ENCODE measurements around the gene CLASRP.

The CLASRP gene

DNA sequence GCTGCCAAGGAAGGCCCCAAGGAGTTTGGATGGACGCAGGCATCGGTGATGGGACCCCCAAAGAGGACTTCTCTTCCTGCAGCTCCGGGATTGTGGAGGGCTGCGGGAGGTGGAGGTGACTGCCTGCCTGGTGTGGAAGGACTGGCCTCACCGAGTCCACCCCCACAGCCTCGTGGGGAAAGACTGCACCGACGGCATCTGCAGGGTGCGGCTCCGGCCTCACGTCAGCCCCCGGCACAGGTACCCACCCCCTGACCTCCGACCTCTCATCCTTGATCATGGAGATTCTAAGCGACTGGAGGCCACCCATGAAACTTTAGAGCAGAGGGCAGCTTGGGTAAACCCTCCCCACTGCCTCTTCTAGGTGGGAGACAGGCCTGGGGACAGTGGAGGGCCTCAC lies 16.9 kb upstream of the CLASRP start:
- no peak for DNase-seq (ENCODE audit: low spot score)

DNA sequence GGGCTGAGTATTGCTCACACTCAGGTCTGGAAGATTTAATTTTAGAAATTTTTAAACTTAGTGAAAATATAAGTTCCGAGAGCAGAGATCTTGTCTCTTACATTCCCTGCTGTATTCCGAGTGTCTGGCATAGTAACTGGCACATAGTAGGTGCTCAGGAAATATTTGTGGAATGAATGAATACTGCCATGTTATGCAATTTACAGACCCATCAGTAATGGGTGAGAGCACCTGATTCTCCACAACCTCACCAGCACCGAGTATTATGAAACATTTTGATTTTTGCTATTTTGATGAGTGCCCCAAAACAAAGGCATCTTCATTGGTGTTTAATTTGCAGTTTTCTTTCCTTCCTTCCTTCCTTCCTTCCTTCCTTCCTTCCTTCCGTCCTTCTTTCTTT lies 15.8 kb upstream of the CLASRP start:
- DNase-seq (ENCODE audit: low spot score), result no peak

DNA sequence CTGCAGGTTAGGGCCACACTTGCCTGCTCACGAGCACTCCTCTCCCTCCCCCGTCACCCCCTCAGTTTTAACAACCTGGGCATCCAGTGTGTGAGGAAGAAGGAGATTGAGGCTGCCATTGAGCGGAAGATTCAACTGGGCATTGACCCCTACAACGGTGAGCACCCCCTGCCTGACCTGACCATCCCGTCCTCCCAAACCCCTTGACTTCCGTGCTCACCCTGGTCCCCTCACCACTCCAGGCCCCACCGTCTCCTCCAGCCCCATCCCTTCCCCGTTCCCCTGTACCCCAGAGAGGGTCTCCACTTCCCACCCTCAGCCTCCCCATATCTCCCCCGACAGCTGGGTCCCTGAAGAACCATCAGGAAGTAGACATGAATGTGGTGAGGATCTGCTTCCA lies 13.6 kb upstream of the CLASRP start:
- no peak for DNase-seq (ENCODE audit: low spot score)

GRCh38 chr19:45027371-45027770 lies 11.5 kb upstream of the CLASRP start:
- no peak for DNase-seq (ENCODE audit: low spot score)

DNA sequence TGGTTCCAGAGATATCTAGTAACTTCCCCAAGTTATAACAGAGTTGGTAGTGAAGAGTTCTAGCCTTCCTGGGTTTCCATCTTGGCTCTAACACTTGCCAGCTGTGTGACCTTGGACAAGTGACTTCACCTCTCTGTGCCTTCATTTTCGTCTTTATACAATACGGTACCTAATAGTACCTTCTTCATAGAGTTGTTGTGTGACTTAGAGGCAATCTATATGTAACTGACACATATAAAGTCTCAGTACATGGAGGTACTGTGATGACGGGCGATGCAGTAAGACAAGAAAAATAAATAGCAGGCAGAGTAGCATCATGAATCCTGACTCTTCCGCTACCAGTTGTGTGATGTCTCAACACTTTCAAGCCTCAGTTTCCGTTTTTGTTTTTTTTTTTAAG lies 8.0 kb upstream of the CLASRP start:
- DNase-seq (ENCODE audit: low spot score), result no peak

- no peak for DNase-seq (ENCODE audit: low spot score)
Observed at GRCh38 chr19:45032421-45032820, 6.4 kb upstream of the CLASRP start.

DNA sequence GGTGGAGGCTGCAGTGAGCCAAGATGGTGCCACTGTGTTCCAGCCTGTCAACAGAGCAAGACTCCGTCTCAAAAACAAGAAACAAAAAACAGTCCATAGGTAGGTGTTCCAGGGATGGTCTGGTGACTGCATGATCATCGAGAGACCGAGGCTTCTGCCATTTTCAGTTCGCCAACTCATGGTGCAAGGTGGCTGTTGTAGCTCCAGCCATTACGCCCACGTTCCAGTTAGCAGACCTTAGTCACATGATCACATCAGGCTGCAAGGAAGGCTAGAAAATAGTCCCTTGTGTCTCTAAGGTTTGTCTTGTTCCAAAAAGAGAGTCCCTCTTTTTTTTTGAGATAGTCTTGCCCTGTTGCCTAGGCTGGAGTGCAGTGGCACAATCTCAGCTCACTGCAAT lies 3.1 kb upstream of the CLASRP start:
- no peak for DNase-seq (ENCODE audit: low spot score)

GRCh38 chr19:45037393-45038169 lies 1.3 kb upstream of the CLASRP start:
- DNase-seq (ENCODE audit: low spot score), result no peak

DNA sequence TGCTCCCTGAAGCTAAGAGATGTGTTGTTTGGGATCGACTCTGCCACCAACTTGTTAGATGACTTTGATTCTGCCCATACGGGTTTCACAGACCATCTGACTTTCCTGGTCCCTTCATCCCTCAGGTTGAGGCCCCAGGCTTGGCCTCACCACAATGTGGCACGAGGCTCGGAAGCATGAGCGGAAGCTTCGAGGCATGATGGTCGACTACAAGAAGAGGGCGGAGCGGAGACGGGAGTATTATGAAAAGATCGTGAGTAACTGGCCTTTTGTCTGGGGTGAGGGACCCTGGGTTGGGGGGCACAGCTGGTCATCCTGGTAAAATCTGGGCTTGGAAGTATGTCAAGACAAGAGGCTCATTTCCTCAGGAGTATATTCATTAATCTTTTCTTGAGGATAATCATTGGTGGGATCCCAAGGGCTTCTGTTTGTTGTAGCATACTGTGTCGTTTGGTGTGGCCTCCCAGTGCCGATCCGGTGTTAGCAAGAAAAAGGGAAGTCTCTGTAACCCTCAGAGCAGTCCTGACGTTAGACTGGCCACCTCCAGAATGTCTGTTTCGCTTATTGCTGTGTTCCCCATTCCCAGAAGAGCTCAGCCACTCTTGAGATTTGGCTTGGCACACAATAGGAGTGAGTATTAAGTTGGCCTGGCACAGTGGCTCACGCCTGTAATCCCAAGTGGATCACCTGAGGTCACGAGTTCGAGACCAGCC lies 1.4 kb downstream of the CLASRP start:
- no peak for DNase-seq (ENCODE audit: low spot score)

DNA sequence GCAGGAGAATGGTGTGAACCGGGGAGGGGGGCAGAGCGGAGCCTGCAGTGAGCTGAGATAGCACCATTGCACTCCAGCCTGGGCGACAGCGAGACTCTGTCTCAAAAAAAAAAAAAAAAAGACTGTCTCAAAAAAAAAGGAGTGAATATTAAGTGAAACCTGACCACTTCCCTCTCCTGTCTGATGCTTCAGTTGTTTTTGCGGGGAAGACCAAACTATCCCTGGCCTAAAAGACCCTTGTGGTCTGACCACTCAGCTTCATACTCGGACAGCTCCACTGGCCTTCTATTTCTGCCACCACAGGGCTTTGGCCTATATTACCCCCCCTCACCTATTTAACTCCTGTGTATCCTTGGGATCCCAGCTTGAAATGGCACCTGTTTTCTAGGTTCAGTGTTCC lies 2.3 kb downstream of the CLASRP start:
- DNase-seq (ENCODE audit: low spot score), result no peak

GRCh38 chr19:45045671-45046353 lies 7.0 kb downstream of the CLASRP start:
- no peak for DNase-seq (ENCODE audit: low spot score)

GRCh38 chr19:45046355-45046754 lies 7.5 kb downstream of the CLASRP start:
- DNase-seq (ENCODE audit: low spot score), result no peak

GRCh38 chr19:45047188-45047797 lies 8.4 kb downstream of the CLASRP start:
- no peak for DNase-seq (ENCODE audit: low spot score)

- no peak for DNase-seq (ENCODE audit: low spot score)
Observed at GRCh38 chr19:45049073-45049736, 10.4 kb downstream of the CLASRP start.

DNA sequence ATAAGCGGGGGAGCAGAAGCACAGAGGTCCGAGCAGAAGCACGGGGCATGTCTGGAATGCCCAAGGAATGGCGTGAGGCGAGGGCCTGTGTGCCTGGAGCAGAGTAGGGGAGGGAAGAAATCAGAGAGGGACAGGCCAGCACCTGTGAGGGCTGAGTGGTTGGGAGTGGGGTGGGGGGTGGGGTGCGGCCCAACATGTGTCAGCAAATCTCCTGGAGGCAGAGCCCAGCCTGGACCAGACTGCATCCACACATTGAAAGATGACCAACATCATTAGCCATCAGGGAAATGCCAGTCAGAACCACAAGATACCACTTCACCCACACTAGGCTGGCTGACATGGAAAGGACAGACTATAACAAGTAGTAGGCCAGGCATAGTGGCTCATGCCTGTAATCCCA lies 11.2 kb downstream of the CLASRP start:
- DNase-seq (ENCODE audit: low spot score), result no peak

DNA sequence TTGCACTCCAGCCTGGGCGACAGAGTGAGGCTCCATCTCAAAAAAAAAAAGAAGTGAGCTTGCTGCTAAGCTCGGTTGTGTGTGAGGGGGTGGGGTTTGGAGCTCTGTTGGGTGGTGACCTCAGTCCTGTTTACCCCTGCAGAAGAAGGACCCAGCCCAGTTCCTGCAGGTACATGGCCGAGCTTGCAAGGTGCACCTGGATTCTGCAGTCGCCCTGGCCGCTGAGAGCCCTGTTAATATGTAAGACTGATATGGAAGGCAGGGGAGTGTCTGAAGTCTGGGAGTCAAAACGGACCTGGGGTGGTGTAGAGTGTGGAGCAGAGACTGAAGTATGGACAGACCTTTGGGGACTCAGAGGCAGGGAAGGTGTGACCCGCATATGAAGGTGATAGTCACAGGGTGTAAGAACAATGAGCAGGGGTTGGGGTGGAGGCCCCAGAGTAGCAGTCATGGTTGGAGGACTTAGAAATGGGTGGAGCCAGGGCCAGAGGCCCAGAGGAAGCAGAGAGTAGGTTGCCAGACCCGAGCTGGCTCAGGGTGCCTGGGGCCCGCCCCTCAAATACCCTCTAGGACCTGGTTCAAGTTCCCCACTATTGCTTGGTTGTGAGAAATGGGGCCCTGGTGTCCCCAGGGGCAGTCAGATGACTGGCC lies 13.2 kb downstream of the CLASRP start:
- no peak for DNase-seq (ENCODE audit: low spot score)

- DNase-seq (ENCODE audit: low spot score), result no peak
Observed at GRCh38 chr19:45056831-45057230, 18.0 kb downstream of the CLASRP start.

- DNase-seq (ENCODE audit: low spot score), result no peak
Observed at GRCh38 chr19:45057444-45057843, 18.6 kb downstream of the CLASRP start.

DNA sequence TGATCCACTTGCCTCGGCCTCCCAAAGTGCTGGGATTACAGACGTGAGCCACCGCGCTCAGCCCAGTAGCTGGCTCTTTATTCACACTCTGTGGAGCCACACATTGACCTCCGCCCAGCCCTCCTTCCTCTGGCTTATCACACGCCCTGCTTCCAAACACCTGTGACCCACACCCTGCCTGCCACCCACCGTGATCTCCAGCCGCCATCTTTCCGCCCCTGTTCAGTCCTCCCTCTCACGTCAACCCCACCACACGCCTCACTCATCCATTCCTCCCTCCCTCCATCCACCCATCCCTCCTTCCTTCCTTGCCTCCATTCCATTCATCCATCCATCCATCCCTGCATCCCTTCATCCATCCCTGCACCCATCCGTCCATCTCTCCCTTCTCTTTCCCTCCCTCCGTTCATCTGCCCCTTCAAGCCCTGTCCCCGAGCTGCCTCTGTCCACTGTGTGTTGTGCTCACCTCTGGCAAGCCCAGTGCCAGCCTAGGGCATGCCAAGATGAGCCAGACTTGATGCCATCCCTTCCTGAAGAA lies 19.8 kb downstream of the CLASRP start:
- DNase-seq (ENCODE audit: low spot score), result no peak

DNA sequence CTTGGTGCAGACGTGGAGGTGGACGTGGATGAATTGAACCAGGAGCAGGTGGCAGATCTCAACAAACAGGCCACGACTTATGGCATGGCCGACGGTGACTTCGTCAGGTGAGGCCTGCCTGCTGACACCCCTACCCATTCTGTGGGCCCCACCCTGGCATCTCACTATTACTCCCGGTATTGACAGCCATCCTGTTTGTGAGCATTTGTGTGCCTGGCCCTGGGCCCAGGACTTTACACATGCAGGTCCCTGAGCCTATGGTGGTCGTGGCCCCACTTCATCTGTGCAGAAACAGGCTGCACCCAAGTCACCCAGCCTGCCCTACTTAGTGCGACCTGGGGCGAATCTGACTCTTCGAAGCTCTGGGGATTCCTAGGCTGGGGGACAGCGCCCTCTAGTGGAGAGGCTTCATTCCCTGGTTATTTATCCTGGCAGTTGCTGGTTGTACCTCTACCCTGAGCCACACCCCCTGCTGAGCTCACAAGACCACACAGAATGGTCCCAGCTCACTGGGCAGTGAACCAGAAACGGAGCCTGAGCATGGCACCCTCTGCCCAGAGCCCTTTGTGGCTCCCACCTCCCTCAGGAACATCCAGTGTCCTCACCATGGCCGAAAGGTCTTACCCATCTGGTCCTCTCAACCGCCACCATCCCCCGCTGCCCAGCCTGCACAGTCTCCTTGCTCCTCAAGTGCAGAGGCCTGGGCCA lies 20.6 kb downstream of the CLASRP start:
- peak; percentile 85 for DNase-seq (ENCODE audit: low spot score)

DNA sequence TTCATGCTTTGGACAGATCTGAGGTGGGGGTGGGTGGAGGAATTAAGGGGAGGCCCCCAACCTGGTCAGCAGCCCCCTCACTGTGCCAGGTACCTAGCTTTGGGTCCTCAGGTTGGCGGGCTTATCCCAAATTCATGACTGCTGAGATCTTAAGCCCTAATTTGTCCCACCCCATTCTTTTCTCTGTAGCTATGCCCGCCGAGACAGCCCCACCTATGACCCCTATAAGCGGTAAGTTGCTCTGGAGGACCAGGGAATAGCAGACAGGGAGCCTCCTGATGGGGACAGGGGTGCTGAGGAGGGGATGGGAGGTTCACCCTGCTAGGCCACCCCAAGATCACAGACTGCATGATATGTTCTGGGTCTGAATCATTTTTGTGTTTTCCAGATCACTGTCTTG lies 23.1 kb downstream of the CLASRP start:
- no peak for DNase-seq (ENCODE audit: low spot score)

All from AG08395 (cell line).